Measurements from ENCODE around the gene THOC1. TPM values are rescaled to one million over a fixed set of nuclear protein-coding genes. Genes with fewer than 3 reads are reported as not detected.
A peak's percentile ranks its signal among the peaks of the same experiment; 100 is the strongest.

The THOC1 gene
- total and polyA plus RNA-seq, 2 of the 8 experiments (the other 6 are each of a cell fraction or from before 2014, with no cell fraction given) = 19.1 to 66.4 TPM

DNA sequence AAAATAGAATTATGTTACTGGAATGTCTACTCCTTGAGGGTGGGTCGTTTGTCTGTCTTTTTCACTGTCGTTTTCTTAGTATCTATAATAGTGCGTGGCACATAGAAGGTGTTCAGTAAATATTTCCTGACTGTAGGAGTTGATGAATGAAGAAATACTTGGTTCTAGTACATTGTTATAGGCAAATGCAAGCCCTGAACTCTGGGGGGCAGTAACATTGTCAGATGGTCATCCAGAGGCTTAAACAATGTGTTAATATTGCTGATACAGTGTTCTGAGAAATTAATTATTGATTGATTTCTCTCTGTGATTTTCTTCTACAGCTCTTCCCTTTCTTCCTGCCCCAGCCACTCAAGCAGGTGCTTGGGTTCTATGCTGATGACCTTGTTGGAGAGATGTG is 24.4 kb upstream of the THOC1 start:
- Histone ChIP-seq H3K79me1 (ENCODE audit: low read depth, low read length) (no peaks in the 10 kb centered on the region), H3K27ac (ENCODE audit: low read depth, low read length) (no peak overlapping the region), H2BK15ac (ENCODE audit: low read length) (no peak overlapping the region), H2AK5ac (ENCODE audit: low read depth, low read length) (no peak overlapping the region), H3K79me2 (ENCODE audit: control insufficient read depth in 1 of 2, insufficient read depth in 2 of 2, low read length in 2 of 2) (no peaks in the 10 kb centered on the region), H3K14ac (ENCODE audit: insufficient read length) (no peak overlapping the region), H3K4me1 (replicated peaks in 1 of 4; ENCODE audit: control insufficient read depth in 3 of 4, insufficient read depth in 4 of 4, low read length in 3 of 4) (peaks cover 0 to 2% (median 0%) of the 10 kb centered on the region in 4 experiments; a peak in 1 of 7 replicates), H2BK20ac (ENCODE audit: low read length) (no peak overlapping the region), H3K4me2 (ENCODE audit: insufficient read depth in 1 of 2, low read depth in 2 of 2, low read length in 2 of 2) (no peak overlapping the region), H2BK120ac (replicated peaks; ENCODE audit: low read depth, low read length) (no peak overlapping the region), H3K27me3 (replicated peaks in 1 of 4; ENCODE audit: control insufficient read depth in 3 of 4, extremely low read depth in 1 of 4, insufficient read depth in 3 of 4, low read length in 3 of 4) (no peaks in the 10 kb centered on the region), H3K9me3 (ENCODE audit: insufficient read depth in 2 of 2, low read depth in 1 of 2, low read length in 1 of 2) (no peaks in the 10 kb centered on the region; a peak in 1 of 4 replicates), H2AFZ (ENCODE audit: low read length) (no peak overlapping the region), H4K8ac (ENCODE audit: extremely low read depth, insufficient read depth, low read length) (no peak overlapping the region), H4K20me1 (replicated peaks in 1 of 2; ENCODE audit: control insufficient read depth in 1 of 2, insufficient read depth in 2 of 2, low read length in 2 of 2) (no peaks in the 10 kb centered on the region), H2BK5ac (ENCODE audit: low read depth, low read length) (no peak overlapping the region), H3K56ac (replicated peaks; ENCODE audit: insufficient read length, low read depth, low read length) (peak overlapping the region; percentile 30), H3K18ac (ENCODE audit: extremely low read depth, low read length) (no peak overlapping the region), H3K4ac (replicated peaks; ENCODE audit: insufficient read length, low read depth, low read length) (no peak overlapping the region), H2BK12ac (ENCODE audit: low read depth, low read length) (no peak overlapping the region), H3K36me3 (ENCODE audit: control insufficient read depth in 2 of 4, insufficient read depth in 4 of 4, low read length in 3 of 4) (no peaks in the 10 kb centered on the region), H3K4me3 (ENCODE audit: extremely low read depth in 1 of 4, insufficient read depth in 2 of 4, low read depth in 3 of 4, low read length in 4 of 4) (no peak overlapping the region), H4K5ac (ENCODE audit: insufficient read length, low read depth, low read length) (no peak overlapping the region), H3K23ac (ENCODE audit: insufficient read length) (no peak overlapping the region), H3K9ac (replicated peaks in 1 of 4; ENCODE audit: extremely low read depth in 1 of 4, low read depth in 3 of 4, low read length in 3 of 4) (no peak overlapping the region), H4K91ac (replicated peaks; ENCODE audit: insufficient read length, low read length) (no peak overlapping the region), H3K23me2 (ENCODE audit: low read depth, low read length) (no peaks in the 10 kb centered on the region)
- ChIA-PET POLR2A (ENCODE audit: partially characterized antibody) (no interaction called here), CTCF (ENCODE audit: partially characterized antibody) (interaction anchor here (1.1 to 2.0 kb wide), 11 partner anchors 9 to 326 kb away, joined by 3 to 6 read pairs (median 4); no protein-coding TSS in a partner anchor)
- TF ChIP-seq ZNF274 (IDR thresholded peaks at IDR 0.05; ENCODE audit: borderline replicate concordance, extremely low read depth, low read length) (no peak), JUN (IDR thresholded peaks at IDR 0.05; ENCODE audit: low read depth, low read length) (no peak), BRCA1 (IDR thresholded peaks at IDR 0.05; ENCODE audit: low read depth, low read length) (no peak), CTCF (IDR thresholded peaks at IDR 0.05; ENCODE audit: control extremely low read depth in 1 of 3, insufficient read depth in 1 of 3, low read depth in 1 of 3, low read length in 3 of 3) (peak in 1 of 3 experiments; percentile 37; a peak in 1 of 4 replicates), SRF (IDR thresholded peaks at IDR 0.05; ENCODE audit: low read depth, low read length) (no peak), E2F6 (IDR thresholded peaks at IDR 0.05) (no peak)
- no peak for DNase-seq (ENCODE audit: low read depth in 1 of 2, low spot score in 2 of 2)
- 83% methylated on average over 3 of the region's 3 CpGs; no CpG with 5 or more reads in 1 of the 2 experiments for WGBS, 2 experiments (ENCODE audit: extremely low coverage in 1 of 2, insufficient coverage in 1 of 2, insufficient read length in 1 of 2, insufficient replicate concordance in 2 of 2, low coverage in 1 of 2, low lambda C conversion rate in 2 of 2, missing lambda C conversion rate in 1 of 2)
- no peak for FAIRE-seq

All from H1 (cell line).